ENCODE results near the gene C3orf20.

The C3orf20 gene

GRCh38 chr3:14680716-14681115 is 5.8 kb downstream of the C3orf20 start:
- H4K12ac ChIP-seq (ENCODE audit: low read depth, low read length) = no peak overlapping the region
- WGBS (ENCODE audit: extremely low coverage, insufficient coverage, insufficient read length) = no CpG with 5 or more reads among the region's 2 CpGs

GRCh38 chr3:14684447-14684846 is 9.5 kb downstream of the C3orf20 start:
- Histone ChIP-seq H2BK120ac (ENCODE audit: insufficient read depth, low read length, poor library complexity) (no peak overlapping the region), H4K8ac (ENCODE audit: low read depth, low read length) (no peak overlapping the region), H2BK5ac (ENCODE audit: low read depth, low read length, poor library complexity) (no peak overlapping the region), H3K27ac (ENCODE audit: low read depth, low read length) (no peak overlapping the region), H3K4me3 (ENCODE audit: low read depth, low read length) (no peak overlapping the region), H4K91ac (ENCODE audit: low read depth, low read length) (no peak overlapping the region), H3K27me3 (ENCODE audit: insufficient read depth, low read length) (no peaks in the 10 kb centered on the region), H3K14ac (ENCODE audit: low read length) (no peak overlapping the region), H3K36me3 (ENCODE audit: control insufficient read depth in 1 of 2, insufficient read depth in 2 of 2, low read length in 2 of 2) (no peaks in the 10 kb centered on the region), H2AK5ac (ENCODE audit: low read length) (no peak overlapping the region), H3K79me1 (ENCODE audit: low read length) (no peaks in the 10 kb centered on the region), H3K18ac (ENCODE audit: low read length) (no peak overlapping the region), H3K4me1 (ENCODE audit: control insufficient read depth in 1 of 2, insufficient read depth in 2 of 2, low read length in 2 of 2) (peaks cover 0 to 2% of the 10 kb centered on the region in 2 experiments), H2BK12ac (ENCODE audit: low read length) (no peak overlapping the region), H2AFZ (ENCODE audit: insufficient read depth, low read length, poor library complexity) (no peak overlapping the region), H3K9ac (ENCODE audit: low read length) (no peak overlapping the region), H3K23ac (ENCODE audit: low read length) (no peak overlapping the region), H3K4ac (ENCODE audit: low read depth, low read length) (no peak overlapping the region), H4K12ac (ENCODE audit: low read depth, low read length) (no peak overlapping the region), H3K9me3 (ENCODE audit: insufficient read depth, low read depth, low read length) (peaks cover 4% of the 10 kb centered on the region), H3K4me2 (ENCODE audit: low read length) (no peak overlapping the region), H3K79me2 (ENCODE audit: control insufficient read depth, insufficient read depth, low read length, poor library complexity) (no peaks in the 10 kb centered on the region)
- no CpG with 5 or more reads among the region's 4 CpGs for WGBS (ENCODE audit: extremely low coverage, insufficient coverage, insufficient read length)
- peak; percentile 19 to 34 for DNase-seq

More at GRCh38 chr3:14680716-14681115, 5.8 kb downstream of the C3orf20 start:
- no peak overlapping the region for H2AK5ac ChIP-seq (ENCODE audit: low read length)
- H3K23ac ChIP-seq (ENCODE audit: low read length) = no peak overlapping the region
- no peak overlapping the region for H4K91ac ChIP-seq (ENCODE audit: low read depth, low read length)
- H3K4me2 ChIP-seq (ENCODE audit: low read length) = no peak overlapping the region
- no peaks in the 10 kb centered on the region for H3K79me1 ChIP-seq (ENCODE audit: low read length)
- no peak overlapping the region for H3K18ac ChIP-seq (ENCODE audit: low read length)
- H4K8ac ChIP-seq (ENCODE audit: low read depth, low read length) = no peak overlapping the region
- H3K27me3 ChIP-seq (ENCODE audit: insufficient read depth, low read length) = no peaks in the 10 kb centered on the region
- H3K9ac ChIP-seq (ENCODE audit: low read length) = no peak overlapping the region
- no peak overlapping the region for H2BK12ac ChIP-seq (ENCODE audit: low read length)
- H3K79me2 ChIP-seq (ENCODE audit: control insufficient read depth, insufficient read depth, low read length, poor library complexity) = no peaks in the 10 kb centered on the region
- no peak overlapping the region for H2AFZ ChIP-seq (ENCODE audit: insufficient read depth, low read length, poor library complexity)
- H3K9me3 ChIP-seq (ENCODE audit: insufficient read depth, low read depth, low read length) = peaks cover 4% of the 10 kb centered on the region
- no peaks in the 10 kb centered on the region for H3K36me3 ChIP-seq (ENCODE audit: control insufficient read depth in 1 of 2, insufficient read depth in 2 of 2, low read length in 2 of 2)
- no peak overlapping the region for H3K14ac ChIP-seq (ENCODE audit: low read length)
- no peak overlapping the region for H3K4me3 ChIP-seq (ENCODE audit: low read depth, low read length)
- H2BK5ac ChIP-seq (ENCODE audit: low read depth, low read length, poor library complexity) = no peak overlapping the region
- no peak overlapping the region for H2BK120ac ChIP-seq (ENCODE audit: insufficient read depth, low read length, poor library complexity)
- H3K4me1 ChIP-seq (ENCODE audit: control insufficient read depth in 1 of 2, insufficient read depth in 2 of 2, low read length in 2 of 2) = peaks cover 0 to 2% of the 10 kb centered on the region in 2 experiments
- no peak overlapping the region for H3K4ac ChIP-seq (ENCODE audit: low read depth, low read length)
- no peak for DNase-seq
- no peak overlapping the region for H3K27ac ChIP-seq (ENCODE audit: low read depth, low read length)

GRCh38 chr3:14685179-14685578 is 10.2 kb downstream of the C3orf20 start:
- no peak overlapping the region for H4K12ac ChIP-seq (ENCODE audit: low read depth, low read length)
- no peaks in the 10 kb centered on the region for H3K27me3 ChIP-seq (ENCODE audit: insufficient read depth, low read length)
- no peak overlapping the region for H3K27ac ChIP-seq (ENCODE audit: low read depth, low read length)
- H3K79me2 ChIP-seq (ENCODE audit: control insufficient read depth, insufficient read depth, low read length, poor library complexity) = no peaks in the 10 kb centered on the region
- no peak overlapping the region for H2AFZ ChIP-seq (ENCODE audit: insufficient read depth, low read length, poor library complexity)
- H3K4me3 ChIP-seq (ENCODE audit: low read depth, low read length) = no peak overlapping the region
- H2BK120ac ChIP-seq (ENCODE audit: insufficient read depth, low read length, poor library complexity) = no peak overlapping the region
- H4K91ac ChIP-seq (ENCODE audit: low read depth, low read length) = no peak overlapping the region
- H3K36me3 ChIP-seq (ENCODE audit: control insufficient read depth in 1 of 2, insufficient read depth in 2 of 2, low read length in 2 of 2) = no peaks in the 10 kb centered on the region
- H2BK5ac ChIP-seq (ENCODE audit: low read depth, low read length, poor library complexity) = no peak overlapping the region
- peaks cover 6% of the 10 kb centered on the region for H3K9me3 ChIP-seq (ENCODE audit: insufficient read depth, low read depth, low read length)
- no peak overlapping the region for H3K4ac ChIP-seq (ENCODE audit: low read depth, low read length)
- H3K14ac ChIP-seq (ENCODE audit: low read length) = no peak overlapping the region
- H3K23ac ChIP-seq (ENCODE audit: low read length) = no peak overlapping the region
- no peak overlapping the region for H3K4me2 ChIP-seq (ENCODE audit: low read length)
- DNase-seq = no peak
- H3K79me1 ChIP-seq (ENCODE audit: low read length) = no peaks in the 10 kb centered on the region
- H2AK5ac ChIP-seq (ENCODE audit: low read length) = no peak overlapping the region
- peaks cover 0 to 2% of the 10 kb centered on the region in 2 experiments for H3K4me1 ChIP-seq (ENCODE audit: control insufficient read depth in 1 of 2, insufficient read depth in 2 of 2, low read length in 2 of 2)
- no peak overlapping the region for H3K18ac ChIP-seq (ENCODE audit: low read length)
- WGBS (ENCODE audit: extremely low coverage, insufficient coverage, insufficient read length) = no CpG with 5 or more reads among the region's 4 CpGs
- H2BK12ac ChIP-seq (ENCODE audit: low read length) = no peak overlapping the region
- no peak overlapping the region for H4K8ac ChIP-seq (ENCODE audit: low read depth, low read length)
- no peak overlapping the region for H3K9ac ChIP-seq (ENCODE audit: low read length)

- no peak overlapping the region for H3K23ac ChIP-seq (ENCODE audit: low read length)
- H2BK5ac ChIP-seq (ENCODE audit: low read depth, low read length, poor library complexity) = no peak overlapping the region
- no peak for DNase-seq
- H3K18ac ChIP-seq (ENCODE audit: low read length) = no peak overlapping the region
- H3K27ac ChIP-seq (ENCODE audit: low read depth, low read length) = no peak overlapping the region
- no peak overlapping the region for H4K12ac ChIP-seq (ENCODE audit: low read depth, low read length)
- no peaks in the 10 kb centered on the region for H3K4me1 ChIP-seq (ENCODE audit: control insufficient read depth in 1 of 2, insufficient read depth in 2 of 2, low read length in 2 of 2)
- no peaks in the 10 kb centered on the region for H3K79me2 ChIP-seq (ENCODE audit: control insufficient read depth, insufficient read depth, low read length, poor library complexity)
- no peak overlapping the region for H2BK12ac ChIP-seq (ENCODE audit: low read length)
- no peaks in the 10 kb centered on the region for H3K36me3 ChIP-seq (ENCODE audit: control insufficient read depth in 1 of 2, insufficient read depth in 2 of 2, low read length in 2 of 2)
- WGBS (ENCODE audit: extremely low coverage, insufficient coverage, insufficient read length) = no CpG with 5 or more reads among the region's 3 CpGs
- H3K79me1 ChIP-seq (ENCODE audit: low read length) = no peaks in the 10 kb centered on the region
- no peak overlapping the region for H2BK120ac ChIP-seq (ENCODE audit: insufficient read depth, low read length, poor library complexity)
- H3K4me2 ChIP-seq (ENCODE audit: low read length) = no peak overlapping the region
- H4K8ac ChIP-seq (ENCODE audit: low read depth, low read length) = no peak overlapping the region
- no peak overlapping the region for H3K4ac ChIP-seq (ENCODE audit: low read depth, low read length)
- H3K14ac ChIP-seq (ENCODE audit: low read length) = no peak overlapping the region
- no peak overlapping the region for H3K9ac ChIP-seq (ENCODE audit: low read length)
- no peak overlapping the region for H3K4me3 ChIP-seq (ENCODE audit: low read depth, low read length)
- H3K27me3 ChIP-seq (ENCODE audit: insufficient read depth, low read length) = no peaks in the 10 kb centered on the region
- H2AK5ac ChIP-seq (ENCODE audit: low read length) = no peak overlapping the region
- peaks cover 2% of the 10 kb centered on the region for H3K9me3 ChIP-seq (ENCODE audit: insufficient read depth, low read depth, low read length)
- no peak overlapping the region for H4K91ac ChIP-seq (ENCODE audit: low read depth, low read length)
- no peak overlapping the region for H2AFZ ChIP-seq (ENCODE audit: insufficient read depth, low read length, poor library complexity)
Observed at GRCh38 chr3:14687360-14687759, 12.4 kb downstream of the C3orf20 start.
